HEK293 (cell line): Measurements from ENCODE around the gene RASSF1.

Experiments
- CTCF ChIP-seq: fragments of 450-650 bp; formaldehyde crosslinking; IDR thresholded peaks from 2 replicates; pipeline ENCODE4 v1.5.1; 2016; ENCODE audit warnings: missing biosample characterization, missing genetic modification characterization
- PATZ1 ChIP-seq: fragments of 450-650 bp; formaldehyde crosslinking; IDR thresholded peaks from 2 replicates; pipeline ENCODE4 v1.5.1; 2016; ENCODE audit warnings: missing biosample characterization, missing genetic modification characterization
- REST ChIP-seq: fragments of 450-650 bp; formaldehyde crosslinking; IDR thresholded peaks from 2 replicates; pipeline ENCODE4 v1.5.1; 2016; ENCODE audit warnings: missing biosample characterization, missing genetic modification characterization

- TF ChIP-seq REST (tag by site-specific recombination) (no peak), CTCF (tag by site-specific recombination) (no peak), PATZ1 (no peak)
These were observed 44.8 kb downstream of the RASSF1 start for GRCh38 chr3:50295553-50296431.
